Small intestine (tissue), 7 donors: Measurements from ENCODE around the gene SLC8A3. TPM values are rescaled to one million over a fixed set of nuclear protein-coding genes. Genes with fewer than 3 reads are reported as not detected.

ENCODE experiments used
- DNase-seq, 2 donors: peaks; one replicate each; pipeline versions ENCODE4 v3.0.0 to v3.0.0-alpha.2; 2013
- FAIRE-seq: peaks from 2 replicates; lab custom pipeline; 2012; peaks lifted over from hg19 to GRCh38; lab: Jason Lieb, UNC
- H3K27ac ChIP-seq, 3 donors: one replicate each; pipeline ENCODE4 v1.5.1; 2013; ENCODE audit warnings: low read length in 2 of 3, mild to moderate bottlenecking in 2 of 3, control low read depth in 1 of 3, inconsistent platforms in 1 of 3, low read depth in 1 of 3, moderate library complexity in 1 of 3
- H3K27me3 ChIP-seq, 3 donors: one replicate each; pipeline ENCODE4 v1.6.1; 2013; ENCODE audit warnings: low read length in 3 of 3, inconsistent platforms in 1 of 3; ENCODE audit not compliant: control insufficient read depth in 3 of 3, insufficient read depth in 3 of 3
- H3K36me3 ChIP-seq, 3 donors: one replicate each; pipeline ENCODE4 v1.6.1; 2013; ENCODE audit warnings: low read length in 3 of 3, inconsistent platforms in 1 of 3, low read depth in 1 of 3, mild to moderate bottlenecking in 1 of 3, moderate library complexity in 1 of 3; ENCODE audit not compliant: control insufficient read depth in 3 of 3, insufficient read depth in 2 of 3
- H3K4me1 ChIP-seq, 3 donors: one replicate each; pipeline ENCODE4 v1.6.1; 2013; ENCODE audit warnings: low read length in 2 of 3, inconsistent platforms in 1 of 3, low read depth in 1 of 3, mild to moderate bottlenecking in 1 of 3, moderate library complexity in 1 of 3; ENCODE audit not compliant: control insufficient read depth in 3 of 3, insufficient read depth in 2 of 3
- H3K4me3 ChIP-seq, 3 donors: one replicate each; pipeline ENCODE4 v1.5.1; 2013; ENCODE audit warnings: low read length in 3 of 3, control low read depth in 1 of 3, inconsistent platforms in 1 of 3, low read depth in 1 of 3, mild to moderate bottlenecking in 1 of 3, moderate library complexity in 1 of 3
- H3K9me3 ChIP-seq, 2 donors: one replicate each; pipeline ENCODE4 v1.6.1; 2013; ENCODE audit warnings: low read depth in 1 of 2, low read length in 1 of 2; ENCODE audit not compliant: control insufficient read depth in 2 of 2, insufficient read depth in 1 of 2
- WGBS, 3 donors: extraction: QIAGEN DNeasy Blood & Tissue Kit; methylation state at CpG; one replicate each; pipeline ENCODE4 v1.1.7; 2013; 5-methylcytosine and 5-hydroxymethylcytosine counted together
- polyA plus RNA-seq, 4 donors: library from polyadenylated mRNA; stranded (reverse) in 3 of 4; unstranded in 1 of 4; fragments of 200-250 nt in 3 of 4; fragments of 120-200 nt in 1 of 4; gene quantifications; one replicate each; pipeline versions ENCODE4 v1.2.1 to v1.2.3, GENCODE V29; 2013
- donor health status: healthy with polysubstance abuse.
- donor health status: control.
- donor health status: control.
- donor health status: Bipolar disorder and iron deficiency.
- donor health status: healthy.

The SLC8A3 gene
- polyA plus RNA-seq, 4 donors = 0.22 to 0.24 TPM; not detected in 2

- 69 to 85% (median 81%) methylated on average over 8 of the region's 8 CpGs for WGBS, 3 donors
- Histone ChIP-seq H3K9me3 (no peaks in the 10 kb centered on the region), H3K36me3 (no peaks in the 10 kb centered on the region), H3K4me1 (peaks cover 0 to 8% (median 0%) of the 10 kb centered on the region in 3 donors), H3K4me3 (no peak overlapping the region), H3K27me3 (no peaks in the 10 kb centered on the region), H3K27ac (no peak overlapping the region)
- FAIRE-seq (no peak), DNase-seq (no peak)
These were observed 178.8 kb downstream of the SLC8A3 start for GRCh38 chr14:70009961-70010360.

GRCh38 chr14:70008284-70009262, 180.2 kb downstream of the SLC8A3 start:
- Histone ChIP-seq H3K4me1 (peaks cover 0 to 11% (median 2%) of the 10 kb centered on the region in 3 donors), H3K27me3 (peaks cover 0 to 1% (median 0%) of the 10 kb centered on the region in 3 donors), H3K36me3 (no peaks in the 10 kb centered on the region), H3K4me3 (no peak overlapping the region), H3K9me3 (no peaks in the 10 kb centered on the region), H3K27ac (no peak overlapping the region)
- no peak for FAIRE-seq
- 60 to 77% (median 71%) methylated on average over 6 of the region's 6 CpGs for WGBS, 3 donors
- DNase-seq = no peak

- Histone ChIP-seq H3K9me3 (no peaks in the 10 kb centered on the region), H3K36me3 (no peaks in the 10 kb centered on the region), H3K27me3 (peaks cover 0 to 2% (median 2%) of the 10 kb centered on the region in 3 donors), H3K27ac (no peak overlapping the region), H3K4me1 (peaks cover 0 to 11% (median 2%) of the 10 kb centered on the region in 3 donors), H3K4me3 (no peak overlapping the region)
- 52 to 61% (median 52%) methylated on average over 6 of the region's 6 CpGs for WGBS, 3 donors
- no peak for FAIRE-seq
- DNase-seq = peak; percentile 28 to 32
These were observed 182.1 kb downstream of the SLC8A3 start for GRCh38 chr14:70006699-70007098.

- H3K4me3 ChIP-seq = no peak overlapping the region
- peak overlapping the region in 1 of 3 donors; percentile 58 for H3K27ac ChIP-seq
- peaks cover 0 to 2% (median 2%) of the 10 kb centered on the region in 3 donors for H3K27me3 ChIP-seq
- no peaks in the 10 kb centered on the region for H3K9me3 ChIP-seq
- WGBS, 3 donors = 60 to 78% (median 66%) methylated on average over 5 of the region's 5 CpGs
- no peak for FAIRE-seq
- DNase-seq = peak; percentile 87
- no peaks in the 10 kb centered on the region for H3K36me3 ChIP-seq
- peaks cover 0 to 11% (median 2%) of the 10 kb centered on the region in 3 donors for H3K4me1 ChIP-seq
These were observed 183.4 kb downstream of the SLC8A3 start for GRCh38 chr14:70005281-70005805.

GRCh38 chr14:70004791-70005190, 184.0 kb downstream of the SLC8A3 start:
- H3K27ac ChIP-seq = peak overlapping the region in 1 of 3 donors; percentile 58
- DNase-seq (no peak), FAIRE-seq (no peak)
- H3K4me3 ChIP-seq = no peak overlapping the region
- peaks cover 0 to 2% (median 2%) of the 10 kb centered on the region in 3 donors for H3K27me3 ChIP-seq
- WGBS, 3 donors = 79 to 87% (median 80%) methylated on average over 2 of the region's 2 CpGs
- no peaks in the 10 kb centered on the region for H3K9me3 ChIP-seq
- H3K36me3 ChIP-seq = no peaks in the 10 kb centered on the region
- peaks cover 0 to 11% (median 2%) of the 10 kb centered on the region in 3 donors for H3K4me1 ChIP-seq

GRCh38 chr14:70002589-70003346, 186.0 kb downstream of the SLC8A3 start:
- H3K9me3 ChIP-seq = no peaks in the 10 kb centered on the region
- FAIRE-seq (no peak), DNase-seq (no peak)
- peaks cover 0 to 11% (median 2%) of the 10 kb centered on the region in 3 donors for H3K4me1 ChIP-seq
- no peaks in the 10 kb centered on the region for H3K36me3 ChIP-seq
- H3K27ac ChIP-seq = no peak overlapping the region
- no peak overlapping the region for H3K4me3 ChIP-seq
- WGBS, 3 donors = 90 to 92% (median 91%) methylated on average over 6 of the region's 6 CpGs
- peaks cover 0 to 2% (median 2%) of the 10 kb centered on the region in 3 donors for H3K27me3 ChIP-seq

- FAIRE-seq (no peak), DNase-seq (no peak)
- Histone ChIP-seq H3K36me3 (no peaks in the 10 kb centered on the region), H3K4me1 (peaks cover 0 to 8% (median 2%) of the 10 kb centered on the region in 3 donors), H3K27ac (no peak overlapping the region), H3K27me3 (peaks cover 0 to 2% (median 2%) of the 10 kb centered on the region in 3 donors), H3K4me3 (no peak overlapping the region), H3K9me3 (no peaks in the 10 kb centered on the region)
- WGBS, 3 donors = 84 to 91% (median 86%) methylated on average over 7 of the region's 7 CpGs
These were observed 188.2 kb downstream of the SLC8A3 start for GRCh38 chr14:70000601-70001000.

GRCh38 chr14:69999261-69999674, 189.5 kb downstream of the SLC8A3 start:
- peaks cover 0 to 2% (median 2%) of the 10 kb centered on the region in 3 donors for H3K27me3 ChIP-seq
- no peak overlapping the region for H3K27ac ChIP-seq
- no peaks in the 10 kb centered on the region for H3K9me3 ChIP-seq
- FAIRE-seq = no peak
- DNase-seq = peak; percentile 5 to 35
- no peak overlapping the region for H3K4me3 ChIP-seq
- no peaks in the 10 kb centered on the region for H3K4me1 ChIP-seq
- 67 to 77% (median 77%) methylated on average over 10 of the region's 10 CpGs for WGBS, 3 donors
- H3K36me3 ChIP-seq = no peaks in the 10 kb centered on the region
